ENCODE data around the gene DNAJC18. TPM values are rescaled to one million over a fixed set of nuclear protein-coding genes. Genes with fewer than 3 reads are reported as not detected.
"Not testable (repeated sequence)": the region's sequence is repeated elsewhere in the genome, so short reads cannot be mapped to it uniquely, and the experiment has no call there.

The DNAJC18 gene
- total RNA-seq, 1 donor = 4.6 TPM

GRCh38 chr5:139431706-139432105, 7.6 kb downstream of the DNAJC18 start:
- DNase-seq (ENCODE audit: low read depth in 2 of 3, low spot score in 2 of 3) = no peak

DNA sequence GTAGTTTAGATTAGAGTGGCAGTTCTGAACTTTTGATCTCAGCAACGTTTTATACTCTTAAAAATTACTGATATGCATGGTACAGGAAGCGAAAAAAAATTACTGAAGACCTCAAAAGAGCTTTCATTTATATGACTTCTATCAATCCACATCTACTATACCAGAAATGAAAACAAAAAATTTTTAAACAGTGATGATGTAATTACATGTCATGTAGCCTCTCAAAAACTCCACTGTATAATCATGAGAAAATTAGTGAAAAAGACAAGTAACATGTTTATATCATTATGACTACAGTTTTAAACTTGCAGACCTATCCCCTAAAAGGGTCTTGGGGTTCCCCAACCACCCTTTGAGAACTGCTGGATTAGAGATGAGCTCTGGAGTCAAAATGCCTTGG, 9.3 kb downstream of the DNAJC18 start:
- DNase-seq (ENCODE audit: low read depth in 2 of 3, low spot score in 2 of 3) = no peak

DNA sequence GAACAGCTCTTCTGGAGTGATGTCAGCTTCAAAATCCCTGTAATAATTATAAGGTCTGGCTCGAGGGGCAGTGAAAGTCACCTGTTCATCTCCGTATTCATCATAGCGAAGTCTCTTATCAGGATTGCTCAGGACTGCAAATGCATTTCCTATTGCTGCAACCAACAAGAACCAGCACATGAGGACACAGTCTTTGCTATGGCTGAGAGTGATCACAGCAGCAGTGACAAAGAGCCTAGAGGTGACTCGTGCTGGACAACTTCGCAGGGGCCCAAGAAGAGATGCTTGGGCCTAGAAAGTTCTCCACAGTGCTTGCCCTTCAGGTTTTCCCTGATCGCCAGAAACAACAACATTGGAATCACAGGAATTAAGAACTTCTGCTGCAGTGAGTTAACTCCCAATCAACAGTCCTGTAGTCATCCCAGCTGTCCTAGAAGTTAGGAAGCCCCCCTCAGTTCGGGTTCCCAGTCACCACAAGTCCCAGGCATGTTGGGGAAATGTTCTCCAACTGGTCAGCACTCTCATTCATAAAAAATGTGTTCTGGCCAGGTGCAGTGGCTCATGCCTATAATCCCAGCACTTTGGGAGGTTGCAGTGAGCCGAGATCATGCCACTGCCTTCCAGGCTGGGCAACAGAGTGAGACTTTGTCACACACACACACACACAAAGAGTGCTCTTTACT, 13.0 kb downstream of the DNAJC18 start:
- DNase-seq (ENCODE audit: low read depth in 2 of 3, low spot score in 2 of 3) = peak in 1 of 3 donors; percentile 41

DNA sequence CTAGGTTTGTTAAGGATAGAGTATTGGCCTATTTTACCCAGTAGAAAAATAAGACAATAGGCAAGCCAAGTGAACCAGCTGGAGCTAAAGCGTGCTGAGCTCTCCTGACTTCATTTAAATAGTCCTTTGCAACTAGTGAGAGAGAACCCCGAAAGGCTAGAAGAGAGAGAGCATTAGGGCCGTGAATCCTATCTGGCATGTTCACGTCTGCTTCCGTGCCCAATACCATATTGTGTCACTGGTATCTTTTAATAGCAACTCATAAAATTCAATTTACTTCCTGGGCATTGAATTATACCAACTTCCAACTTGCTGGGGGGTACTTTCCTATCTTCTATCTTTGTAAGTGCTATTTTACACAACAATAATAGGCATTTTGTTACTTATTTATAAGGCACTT, 13.8 kb downstream of the DNAJC18 start:
- DNase-seq (ENCODE audit: low read depth in 2 of 3, low spot score in 2 of 3) = no peak

DNA sequence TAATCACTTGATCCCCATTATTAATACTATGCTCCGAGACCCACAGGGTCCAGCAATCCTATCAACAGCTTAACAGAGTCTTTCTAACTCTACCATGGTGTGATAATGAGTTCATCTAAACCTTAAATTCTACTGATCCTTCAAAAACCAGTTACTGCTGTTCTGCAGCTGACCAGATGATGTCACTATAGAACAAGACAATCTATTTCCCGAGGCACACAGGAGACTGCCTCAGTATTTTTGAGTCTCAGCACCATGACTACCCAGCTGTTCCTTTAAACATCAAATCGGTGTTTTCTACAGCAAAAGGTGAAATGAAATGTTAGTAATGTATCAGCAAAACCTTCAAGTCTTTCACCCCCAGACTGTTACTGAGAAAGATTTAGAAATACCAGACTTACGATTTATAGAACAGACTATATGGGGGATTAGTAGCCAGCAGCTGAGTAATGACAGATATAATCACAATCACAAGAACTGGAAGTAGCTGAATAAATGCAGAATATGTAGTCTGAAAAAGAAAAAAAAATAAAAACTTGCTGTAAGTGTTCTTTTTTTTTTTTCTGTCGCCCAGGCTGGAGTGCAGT, 16.9 kb downstream of the DNAJC18 start:
- DNase-seq (ENCODE audit: low read depth in 2 of 3, low spot score in 2 of 3) = peak; percentile 41 to 89 (median 73)

DNA sequence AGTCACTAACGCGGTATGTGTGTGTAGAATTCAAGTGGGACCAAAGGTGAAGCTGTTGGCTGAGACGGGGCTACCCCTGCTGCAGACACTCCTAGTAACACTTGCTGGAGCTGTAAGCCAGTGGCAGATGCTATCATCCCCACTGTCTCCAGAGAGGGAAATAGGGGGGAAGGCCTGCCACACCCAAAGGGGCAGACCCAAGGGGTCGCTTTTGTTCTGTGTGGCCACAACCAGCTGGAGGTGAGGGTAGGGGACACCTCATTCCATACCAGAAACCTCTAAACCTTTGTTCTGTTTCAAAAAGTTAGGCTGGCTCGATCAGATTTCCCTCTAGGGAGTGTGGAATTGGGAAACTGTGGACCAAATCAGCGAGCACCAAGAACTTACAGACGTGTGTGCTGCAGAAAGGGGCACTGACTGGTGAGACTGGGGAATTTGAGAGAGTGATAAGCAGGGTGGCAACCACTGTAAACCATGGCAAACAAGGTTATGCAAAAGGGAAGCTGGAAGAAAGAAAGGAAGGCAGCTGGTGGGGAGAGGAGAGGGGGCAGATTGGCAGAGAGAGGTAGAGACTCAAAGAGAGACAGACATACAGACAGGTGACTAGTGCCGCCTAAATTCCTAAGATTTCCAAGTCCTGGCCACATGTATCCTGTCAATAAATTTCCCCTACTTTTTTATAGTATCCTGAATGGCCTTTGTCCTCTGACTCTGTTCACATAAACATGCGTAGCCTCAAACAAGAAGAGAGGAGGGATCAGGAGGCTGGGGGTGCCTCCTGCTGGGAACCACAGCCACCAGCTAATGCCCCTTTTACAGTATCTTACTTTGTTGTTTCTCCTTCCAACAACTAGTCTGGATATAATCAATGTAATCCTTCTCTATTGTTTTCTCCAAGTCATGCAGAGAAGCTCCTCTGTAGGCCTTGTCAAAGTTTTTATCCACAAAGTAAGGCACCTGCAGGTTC, 19.8 kb downstream of the DNAJC18 start:
- peak in 1 of 3 donors; percentile 17 for DNase-seq (ENCODE audit: low read depth in 2 of 3, low spot score in 2 of 3)

- DNase-seq (ENCODE audit: low read depth in 2 of 3, low spot score in 2 of 3) = no peak
Measured at GRCh38 chr5:139418793-139419192, 20.5 kb downstream of the DNAJC18 start.

DNA sequence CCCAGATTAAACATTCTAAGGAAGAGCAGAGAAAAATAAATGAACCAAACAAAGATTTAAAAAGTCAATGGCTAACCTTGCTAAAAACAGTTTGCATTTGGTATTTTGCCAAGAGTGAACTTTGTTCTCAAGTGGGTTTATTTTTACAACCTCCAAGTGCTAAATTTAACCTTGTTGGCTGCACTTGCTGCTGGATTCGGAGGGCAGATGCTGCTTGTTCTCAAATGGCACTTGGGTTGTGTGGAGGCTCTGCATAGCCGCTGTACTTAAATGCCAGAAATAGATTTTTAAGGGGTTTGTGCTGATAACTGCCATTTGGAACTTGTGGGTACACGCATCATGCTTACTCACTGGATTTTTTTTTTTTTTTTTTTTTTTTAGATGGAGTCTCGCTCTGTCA, 22.1 kb downstream of the DNAJC18 start:
- peak in 1 of 3 donors; percentile 68 for DNase-seq (ENCODE audit: low read depth in 2 of 3, low spot score in 2 of 3)

DNA sequence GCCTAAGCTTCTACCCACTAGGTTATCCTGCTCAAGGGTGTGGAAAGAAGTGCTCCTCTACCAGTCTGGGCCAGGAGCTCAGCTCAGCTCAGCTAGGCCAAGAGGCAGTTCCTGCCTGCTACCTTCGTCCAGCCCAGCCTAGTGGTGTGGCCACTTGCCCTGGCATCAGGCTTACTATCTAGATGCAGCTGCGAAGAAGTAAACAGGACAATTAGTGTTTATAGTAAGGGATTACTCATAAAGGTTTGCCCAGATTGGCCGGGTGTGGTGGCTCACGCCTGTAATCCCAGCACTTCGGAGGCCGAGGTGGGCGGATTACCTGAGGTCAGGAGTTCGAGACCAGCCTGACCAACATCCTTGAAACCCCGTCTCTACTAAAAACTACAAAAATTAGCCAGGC, 22.7 kb downstream of the DNAJC18 start:
- DNase-seq (ENCODE audit: low read depth in 2 of 3, low spot score in 2 of 3) = no peak

- DNase-seq (ENCODE audit: low read depth in 2 of 3, low spot score in 2 of 3) = no peak
Measured at GRCh38 chr5:139415869-139416268, 23.5 kb downstream of the DNAJC18 start.

- DNase-seq (ENCODE audit: low read depth in 2 of 3, low spot score in 2 of 3) = no peak
Measured at GRCh38 chr5:139415221-139415861, 24.0 kb downstream of the DNAJC18 start.

DNA sequence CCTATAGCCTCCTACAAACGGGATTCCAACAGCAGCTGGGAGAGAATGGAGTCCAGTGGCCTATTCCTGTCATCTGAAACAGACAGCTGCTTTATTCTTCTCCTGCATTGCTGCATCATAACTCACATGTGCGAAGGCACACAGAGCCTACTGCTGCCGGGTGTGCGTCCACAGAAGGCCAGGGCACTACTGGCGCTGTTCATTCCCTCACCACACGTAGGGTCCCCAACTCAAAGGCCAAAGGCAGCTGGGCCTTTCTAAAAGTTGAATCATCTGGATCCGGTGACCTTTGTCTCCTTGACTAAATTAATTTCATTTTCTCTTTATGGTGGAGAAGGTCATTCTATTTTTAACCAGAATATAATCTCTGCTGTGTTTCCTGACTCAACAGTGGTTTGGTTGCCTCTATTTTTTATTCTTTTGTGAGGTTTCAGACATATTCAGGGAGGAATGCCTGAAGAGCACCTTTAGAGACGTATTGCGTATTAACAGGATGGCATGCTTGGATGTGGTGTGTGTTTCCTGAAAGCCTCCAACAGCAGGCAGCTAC, 24.7 kb downstream of the DNAJC18 start:
- DNase-seq (ENCODE audit: low read depth in 2 of 3, low spot score in 2 of 3) = no peak

DNA sequence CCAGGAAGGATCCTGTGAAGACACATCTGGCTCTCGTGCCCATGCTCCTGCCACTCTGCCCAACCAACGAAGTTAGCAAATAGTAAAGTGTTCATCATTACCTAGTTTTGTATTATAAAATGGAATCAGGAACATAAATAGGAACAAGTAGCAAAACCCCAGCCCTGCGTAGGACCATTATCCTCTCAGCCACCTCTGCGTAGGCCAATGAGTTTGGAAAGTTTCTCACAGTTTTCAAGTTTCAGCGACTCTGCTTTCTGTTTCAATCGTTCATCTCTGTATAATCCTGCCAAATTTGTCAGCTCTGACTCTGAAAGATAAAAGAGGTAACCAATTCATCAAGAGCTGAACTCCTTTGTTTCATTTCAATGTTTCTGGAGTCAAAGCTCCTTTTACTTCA, 25.4 kb downstream of the DNAJC18 start:
- DNase-seq (ENCODE audit: low read depth in 2 of 3, low spot score in 2 of 3) = no peak

GRCh38 chr5:139413153-139413552, 26.2 kb downstream of the DNAJC18 start:
- DNase-seq (ENCODE audit: low read depth in 2 of 3, low spot score in 2 of 3) = no peak

GRCh38 chr5:139410993-139411828, 28.1 kb downstream of the DNAJC18 start:
- no peak for DNase-seq (ENCODE audit: low read depth in 2 of 3, low spot score in 2 of 3)

- DNase-seq (ENCODE audit: low read depth in 2 of 3, low spot score in 2 of 3) = no peak
Measured at GRCh38 chr5:139410121-139410992, 29.0 kb downstream of the DNAJC18 start.

- DNase-seq (ENCODE audit: low read depth in 2 of 3, low spot score in 2 of 3) = not testable (repeated sequence)
Measured at GRCh38 chr5:139409116-139409515, 30.2 kb downstream of the DNAJC18 start.

- no peak for DNase-seq (ENCODE audit: low read depth in 2 of 3, low spot score in 2 of 3)
Measured at GRCh38 chr5:139408191-139408590, 31.1 kb downstream of the DNAJC18 start.

DNA sequence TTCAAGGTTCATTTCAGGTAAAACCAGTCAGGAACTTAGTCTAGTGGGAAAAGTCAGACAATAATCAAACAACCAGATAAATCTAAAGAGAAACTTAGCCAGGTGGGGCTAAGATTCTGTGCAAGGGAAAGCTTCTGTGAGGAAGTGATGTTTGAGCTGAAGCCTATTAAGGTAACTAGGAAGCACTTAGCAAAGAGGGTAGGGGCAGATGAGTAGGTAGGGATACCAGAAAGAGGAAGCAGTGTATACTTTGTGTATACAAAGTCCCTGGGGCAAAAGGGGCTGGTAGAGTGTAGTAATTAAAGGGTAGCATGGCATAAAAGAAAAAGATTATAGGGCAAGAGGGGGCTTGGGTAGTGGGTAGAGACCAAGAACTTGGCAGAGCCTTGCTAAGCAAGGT, 31.8 kb downstream of the DNAJC18 start:
- peak in 1 of 3 donors; percentile 26 for DNase-seq (ENCODE audit: low read depth in 2 of 3, low spot score in 2 of 3)
